H1 (cell line): ENCODE results near the gene CTNNA3. TPM values are rescaled to one million over a fixed set of nuclear protein-coding genes. Genes with fewer than 3 reads are reported as not detected.

Source experiments
- CEBPB ChIP-seq: IDR thresholded peaks from 2 replicates; pipeline ENCODE4 v1.6.1; 2012; ENCODE audit warnings: low read depth, low read length
- polyA plus RNA-seq, 7 experiments: library from polyadenylated mRNA; depleted of rRNA in 3 of 7; stranded (reverse) in 5 of 7; unstranded in 2 of 7; fragments of >200 nt in 5 of 7; fragments of 200-250 nt in 2 of 7; gene quantifications; 1 replicate in 5 of 7; 2 replicates in 1 of 7; 4 replicates in 1 of 7; pipeline versions ENCODE4 v1.2.1 to v1.2.3, GENCODE V29; 2011 to 2013; ENCODE audit warnings: missing spikeins in 2 of 7, mixed read lengths in 2 of 7
- total RNA-seq: library from RNA; stranded (reverse); fragmentation: NEBNext Ultra II Directional; extraction: Animal tissue kit (Norgen Biotek cat#: 25700); gene quantifications from 2 replicates; pipeline ENCODE4 v1.2.1, GENCODE V29; 2021
- TF ChIP-seq, protein P1 (sequence below): fragments of 300-600 bp; sonication (generic); IDR thresholded peaks from 2 replicates; pipeline ENCODE4 v1.7.1; 2012; ENCODE audit warnings: low read length, moderate library complexity, mild to moderate bottlenecking, inconsistent platforms; ENCODE audit not compliant: insufficient replicate concordance

Gene CTNNA3
- total and polyA plus RNA-seq, 2 of the 8 experiments (the other 6 are each of a cell fraction or from before 2014, with no cell fraction given): 1.3 to 1.5 TPM

DNA sequence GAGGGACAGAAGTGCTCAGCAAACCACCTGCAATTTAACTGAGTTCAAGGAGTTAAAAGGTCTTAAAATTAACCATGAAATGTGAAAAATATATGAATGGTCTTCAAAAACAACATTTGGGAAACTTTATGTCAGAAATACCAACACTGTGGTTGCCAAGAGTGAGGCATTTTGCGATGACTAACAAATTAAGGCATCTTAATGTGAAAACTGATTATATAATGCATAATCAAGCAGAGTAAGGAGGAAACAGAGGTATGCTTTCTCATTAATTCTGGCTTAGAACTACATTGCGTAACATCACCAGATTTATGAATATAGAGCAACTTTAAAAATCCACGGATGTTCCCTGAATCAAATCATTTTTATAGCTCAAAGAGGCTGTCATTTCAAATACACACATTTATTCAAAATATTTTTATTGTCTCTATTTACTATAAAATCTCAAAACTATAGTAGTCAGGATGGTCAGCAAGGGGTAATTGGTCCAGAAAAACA, 434.6 kb downstream of the CTNNA3 start (continued):
- TF ChIP-seq, protein P1, sequence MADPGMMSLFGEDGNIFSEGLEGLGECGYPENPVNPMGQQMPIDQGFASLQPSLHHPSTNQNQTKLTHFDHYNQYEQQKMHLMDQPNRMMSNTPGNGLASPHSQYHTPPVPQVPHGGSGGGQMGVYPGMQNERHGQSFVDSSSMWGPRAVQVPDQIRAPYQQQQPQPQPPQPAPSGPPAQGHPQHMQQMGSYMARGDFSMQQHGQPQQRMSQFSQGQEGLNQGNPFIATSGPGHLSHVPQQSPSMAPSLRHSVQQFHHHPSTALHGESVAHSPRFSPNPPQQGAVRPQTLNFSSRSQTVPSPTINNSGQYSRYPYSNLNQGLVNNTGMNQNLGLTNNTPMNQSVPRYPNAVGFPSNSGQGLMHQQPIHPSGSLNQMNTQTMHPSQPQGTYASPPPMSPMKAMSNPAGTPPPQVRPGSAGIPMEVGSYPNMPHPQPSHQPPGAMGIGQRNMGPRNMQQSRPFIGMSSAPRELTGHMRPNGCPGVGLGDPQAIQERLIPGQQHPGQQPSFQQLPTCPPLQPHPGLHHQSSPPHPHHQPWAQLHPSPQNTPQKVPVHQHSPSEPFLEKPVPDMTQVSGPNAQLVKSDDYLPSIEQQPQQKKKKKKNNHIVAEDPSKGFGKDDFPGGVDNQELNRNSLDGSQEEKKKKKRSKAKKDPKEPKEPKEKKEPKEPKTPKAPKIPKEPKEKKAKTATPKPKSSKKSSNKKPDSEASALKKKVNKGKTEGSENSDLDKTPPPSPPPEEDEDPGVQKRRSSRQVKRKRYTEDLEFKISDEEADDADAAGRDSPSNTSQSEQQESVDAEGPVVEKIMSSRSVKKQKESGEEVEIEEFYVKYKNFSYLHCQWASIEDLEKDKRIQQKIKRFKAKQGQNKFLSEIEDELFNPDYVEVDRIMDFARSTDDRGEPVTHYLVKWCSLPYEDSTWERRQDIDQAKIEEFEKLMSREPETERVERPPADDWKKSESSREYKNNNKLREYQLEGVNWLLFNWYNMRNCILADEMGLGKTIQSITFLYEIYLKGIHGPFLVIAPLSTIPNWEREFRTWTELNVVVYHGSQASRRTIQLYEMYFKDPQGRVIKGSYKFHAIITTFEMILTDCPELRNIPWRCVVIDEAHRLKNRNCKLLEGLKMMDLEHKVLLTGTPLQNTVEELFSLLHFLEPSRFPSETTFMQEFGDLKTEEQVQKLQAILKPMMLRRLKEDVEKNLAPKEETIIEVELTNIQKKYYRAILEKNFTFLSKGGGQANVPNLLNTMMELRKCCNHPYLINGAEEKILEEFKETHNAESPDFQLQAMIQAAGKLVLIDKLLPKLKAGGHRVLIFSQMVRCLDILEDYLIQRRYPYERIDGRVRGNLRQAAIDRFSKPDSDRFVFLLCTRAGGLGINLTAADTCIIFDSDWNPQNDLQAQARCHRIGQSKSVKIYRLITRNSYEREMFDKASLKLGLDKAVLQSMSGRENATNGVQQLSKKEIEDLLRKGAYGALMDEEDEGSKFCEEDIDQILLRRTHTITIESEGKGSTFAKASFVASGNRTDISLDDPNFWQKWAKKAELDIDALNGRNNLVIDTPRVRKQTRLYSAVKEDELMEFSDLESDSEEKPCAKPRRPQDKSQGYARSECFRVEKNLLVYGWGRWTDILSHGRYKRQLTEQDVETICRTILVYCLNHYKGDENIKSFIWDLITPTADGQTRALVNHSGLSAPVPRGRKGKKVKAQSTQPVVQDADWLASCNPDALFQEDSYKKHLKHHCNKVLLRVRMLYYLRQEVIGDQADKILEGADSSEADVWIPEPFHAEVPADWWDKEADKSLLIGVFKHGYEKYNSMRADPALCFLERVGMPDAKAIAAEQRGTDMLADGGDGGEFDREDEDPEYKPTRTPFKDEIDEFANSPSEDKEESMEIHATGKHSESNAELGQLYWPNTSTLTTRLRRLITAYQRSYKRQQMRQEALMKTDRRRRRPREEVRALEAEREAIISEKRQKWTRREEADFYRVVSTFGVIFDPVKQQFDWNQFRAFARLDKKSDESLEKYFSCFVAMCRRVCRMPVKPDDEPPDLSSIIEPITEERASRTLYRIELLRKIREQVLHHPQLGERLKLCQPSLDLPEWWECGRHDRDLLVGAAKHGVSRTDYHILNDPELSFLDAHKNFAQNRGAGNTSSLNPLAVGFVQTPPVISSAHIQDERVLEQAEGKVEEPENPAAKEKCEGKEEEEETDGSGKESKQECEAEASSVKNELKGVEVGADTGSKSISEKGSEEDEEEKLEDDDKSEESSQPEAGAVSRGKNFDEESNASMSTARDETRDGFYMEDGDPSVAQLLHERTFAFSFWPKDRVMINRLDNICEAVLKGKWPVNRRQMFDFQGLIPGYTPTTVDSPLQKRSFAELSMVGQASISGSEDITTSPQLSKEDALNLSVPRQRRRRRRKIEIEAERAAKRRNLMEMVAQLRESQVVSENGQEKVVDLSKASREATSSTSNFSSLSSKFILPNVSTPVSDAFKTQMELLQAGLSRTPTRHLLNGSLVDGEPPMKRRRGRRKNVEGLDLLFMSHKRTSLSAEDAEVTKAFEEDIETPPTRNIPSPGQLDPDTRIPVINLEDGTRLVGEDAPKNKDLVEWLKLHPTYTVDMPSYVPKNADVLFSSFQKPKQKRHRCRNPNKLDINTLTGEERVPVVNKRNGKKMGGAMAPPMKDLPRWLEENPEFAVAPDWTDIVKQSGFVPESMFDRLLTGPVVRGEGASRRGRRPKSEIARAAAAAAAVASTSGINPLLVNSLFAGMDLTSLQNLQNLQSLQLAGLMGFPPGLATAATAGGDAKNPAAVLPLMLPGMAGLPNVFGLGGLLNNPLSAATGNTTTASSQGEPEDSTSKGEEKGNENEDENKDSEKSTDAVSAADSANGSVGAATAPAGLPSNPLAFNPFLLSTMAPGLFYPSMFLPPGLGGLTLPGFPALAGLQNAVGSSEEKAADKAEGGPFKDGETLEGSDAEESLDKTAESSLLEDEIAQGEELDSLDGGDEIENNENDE: no peak
- peak; percentile 73; the same call in 1 of the 2 replicates for TF ChIP-seq CEBPB
